ENCODE results near the gene ALS2CL. TPM values are rescaled to one million over a fixed set of nuclear protein-coding genes. Genes with fewer than 3 reads are reported as not detected.
"Not testable (repeated sequence)": the region's sequence is repeated elsewhere in the genome, so short reads cannot be mapped to it uniquely, and the experiment has no call there.

The ALS2CL gene
- total RNA-seq, 2 donors from 2014 or later: 0.11 TPM; not detected in 1

GRCh38 chr3:46704346-46704745 lies 10.9 kb upstream of the ALS2CL start:
- H3K4me3 Mint-ChIP-seq; H3K27me3 Mint-ChIP-seq; H3K9me3 Mint-ChIP-seq; H3K36me3 Mint-ChIP-seq; H3K4me1 Mint-ChIP-seq (ENCODE audit: low read depth in 2 of 2); DNase-seq (ENCODE audit: low spot score); H3K27ac Mint-ChIP-seq; ATAC-seq: not testable (repeated sequence)

- DNase-seq (ENCODE audit: low spot score) (no peak), ATAC-seq (no peak)
- peaks cover 9 to 10% of the 10 kb centered on the region in 2 donors for H3K27me3 Mint-ChIP-seq
- no peak overlapping the region for H3K27ac Mint-ChIP-seq
- H3K9me3 Mint-ChIP-seq: no peaks in the 10 kb centered on the region
- H3K36me3 Mint-ChIP-seq: no peaks in the 10 kb centered on the region
- H3K4me1 Mint-ChIP-seq (ENCODE audit: low read depth in 2 of 2): no peaks in the 10 kb centered on the region
- no peak overlapping the region for H3K4me3 Mint-ChIP-seq
Measured at GRCh38 chr3:46703013-46703520, 9.6 kb upstream of the ALS2CL start.

GRCh38 chr3:46702246-46703012 lies 8.9 kb upstream of the ALS2CL start:
- Mint-ChIP-seq H3K27ac (no peak overlapping the region), H3K36me3 (no peaks in the 10 kb centered on the region), H3K4me3 (no peak overlapping the region), H3K27me3 (peaks cover 9 to 10% of the 10 kb centered on the region in 2 donors), H3K9me3 (no peaks in the 10 kb centered on the region), H3K4me1 (ENCODE audit: low read depth in 2 of 2) (no peaks in the 10 kb centered on the region)
- DNase-seq (ENCODE audit: low spot score): no peak
- no peak for ATAC-seq

- Mint-ChIP-seq H3K27ac (no peak within 1 kb of the TSS), H3K4me3 (no peak within 1 kb of the TSS), H3K9me3 (no peaks in the 10 kb centered on the region), H3K27me3 (peaks cover 9 to 10% of the 10 kb centered on the region in 2 donors), H3K36me3 (no peaks in the 10 kb centered on the region), H3K4me1 (ENCODE audit: low read depth in 2 of 2) (no peaks in the 10 kb centered on the region)
- no peak for DNase-seq (ENCODE audit: low spot score)
- ATAC-seq: no peak
Measured at GRCh38 chr3:46701181-46701939, 7.9 kb upstream of the ALS2CL start, which contains the start of gene TMIE. Gene TMIE (plus strand): TSS chr3:46701392. CDS start chr3:46701488, 96 bp downstream.

GRCh38 chr3:46700772-46701171 lies 7.3 kb upstream of the ALS2CL start:
- Mint-ChIP-seq H3K36me3 (no peaks in the 10 kb centered on the region), H3K27ac (no peak overlapping the region), H3K9me3 (no peaks in the 10 kb centered on the region), H3K27me3 (peaks cover 9 to 10% of the 10 kb centered on the region in 2 donors), H3K4me1 (ENCODE audit: low read depth in 2 of 2) (peaks cover 3% of the 10 kb centered on the region in 2 donors), H3K4me3 (no peak overlapping the region)
- no peak for DNase-seq (ENCODE audit: low spot score)
- ATAC-seq: no peak

GRCh38 chr3:46699676-46700523 lies 6.4 kb upstream of the ALS2CL start:
- Mint-ChIP-seq H3K27me3 (peaks cover 9 to 10% of the 10 kb centered on the region in 2 donors), H3K9me3 (no peaks in the 10 kb centered on the region), H3K36me3 (no peaks in the 10 kb centered on the region), H3K4me3 (no peak overlapping the region), H3K27ac (no peak overlapping the region), H3K4me1 (ENCODE audit: low read depth in 2 of 2) (peaks cover 10 to 12% of the 10 kb centered on the region in 2 donors)
- ATAC-seq (no peak), DNase-seq (ENCODE audit: low spot score) (no peak)

- DNase-seq (ENCODE audit: low spot score): no peak
Measured at GRCh38 chr3:46695962-46696894, 2.7 kb upstream of the ALS2CL start.

GRCh38 chr3:46695177-46695961 lies 1.9 kb upstream of the ALS2CL start:
- Mint-ChIP-seq H3K36me3 (no peaks in the 10 kb centered on the region), H3K27me3 (peaks cover 0 to 11% of the 10 kb centered on the region in 2 donors), H3K4me1 (ENCODE audit: low read depth in 2 of 2) (peaks cover 15 to 17% of the 10 kb centered on the region in 2 donors), H3K9me3 (no peaks in the 10 kb centered on the region), H3K4me3 (no peak overlapping the region), H3K27ac (no peak overlapping the region)
- peak in 1 of 2 donors; percentile 9 for ATAC-seq
- no peak for DNase-seq (ENCODE audit: low spot score)

More at GRCh38 chr3:46695962-46696894, 2.7 kb upstream of the ALS2CL start:
- Mint-ChIP-seq H3K27ac (no peak overlapping the region), H3K4me1 (ENCODE audit: low read depth in 2 of 2) (peaks cover 15 to 17% of the 10 kb centered on the region in 2 donors), H3K36me3 (no peaks in the 10 kb centered on the region), H3K4me3 (no peak overlapping the region), H3K9me3 (no peaks in the 10 kb centered on the region), H3K27me3 (peaks cover 0 to 11% of the 10 kb centered on the region in 2 donors)
- ATAC-seq: no peak

- no peak for ATAC-seq
- no peaks in the 10 kb centered on the region for H3K9me3 Mint-ChIP-seq
- no peaks in the 10 kb centered on the region for H3K36me3 Mint-ChIP-seq
- no peak for DNase-seq (ENCODE audit: low spot score)
- H3K4me1 Mint-ChIP-seq (ENCODE audit: low read depth in 2 of 2): peaks cover 15 to 17% of the 10 kb centered on the region in 2 donors
- peaks cover 0 to 11% of the 10 kb centered on the region in 2 donors for H3K27me3 Mint-ChIP-seq
- no peak overlapping the region for H3K4me3 Mint-ChIP-seq
- H3K27ac Mint-ChIP-seq: no peak overlapping the region
Measured at GRCh38 chr3:46694520-46694919, 1.0 kb upstream of the ALS2CL start.

- no peak for DNase-seq (ENCODE audit: low spot score)
- peaks cover 15 to 17% of the 10 kb centered on the region in 2 donors for H3K4me1 Mint-ChIP-seq (ENCODE audit: low read depth in 2 of 2)
- no peaks in the 10 kb centered on the region for H3K9me3 Mint-ChIP-seq
- no peak overlapping the region for H3K4me3 Mint-ChIP-seq
- H3K27ac Mint-ChIP-seq: no peak overlapping the region
- H3K36me3 Mint-ChIP-seq: no peaks in the 10 kb centered on the region
- peaks cover 0 to 11% of the 10 kb centered on the region in 2 donors for H3K27me3 Mint-ChIP-seq
- ATAC-seq: peak; percentile 33 to 48
Measured at GRCh38 chr3:46693892-46694226, 380 bp upstream of the ALS2CL start.

GRCh38 chr3:46692566-46692990 lies 901 bp downstream of the ALS2CL start:
- H3K4me1 Mint-ChIP-seq (ENCODE audit: low read depth in 2 of 2): peaks cover 15 to 17% of the 10 kb centered on the region in 2 donors
- peaks cover 0 to 11% of the 10 kb centered on the region in 2 donors for H3K27me3 Mint-ChIP-seq
- ATAC-seq: no peak
- no peaks in the 10 kb centered on the region for H3K36me3 Mint-ChIP-seq
- no peaks in the 10 kb centered on the region for H3K9me3 Mint-ChIP-seq
- H3K27ac Mint-ChIP-seq: no peak overlapping the region
- H3K4me3 Mint-ChIP-seq: peak overlapping the region; percentile 71
- DNase-seq (ENCODE audit: low spot score): no peak

GRCh38 chr3:46690798-46691197 lies 2.7 kb downstream of the ALS2CL start:
- DNase-seq (ENCODE audit: low spot score) (no peak), ATAC-seq (no peak)
- H3K27ac Mint-ChIP-seq: no peak overlapping the region
- no peaks in the 10 kb centered on the region for H3K36me3 Mint-ChIP-seq
- H3K9me3 Mint-ChIP-seq: no peaks in the 10 kb centered on the region
- no peak overlapping the region for H3K4me3 Mint-ChIP-seq
- peaks cover 13 to 14% of the 10 kb centered on the region in 2 donors for H3K4me1 Mint-ChIP-seq (ENCODE audit: low read depth in 2 of 2)
- peaks cover 0 to 11% of the 10 kb centered on the region in 2 donors for H3K27me3 Mint-ChIP-seq

All from natural killer cell treated with Interleukin-12 subunit alpha and Interleukin-12 subunit beta and Interleukin-15 and Interleukin-18, amount 100 ng/mL, for 72 hours (primary cell).